ENCODE results near the gene LRP1. TPM values are rescaled to one million over a fixed set of nuclear protein-coding genes. Genes with fewer than 3 reads are reported as not detected.
A peak's percentile ranks its signal among the peaks of the same experiment; 100 is the strongest.

The LRP1 gene
- total RNA-seq, 1 donor from 2014 or later: 477 TPM

DNA sequence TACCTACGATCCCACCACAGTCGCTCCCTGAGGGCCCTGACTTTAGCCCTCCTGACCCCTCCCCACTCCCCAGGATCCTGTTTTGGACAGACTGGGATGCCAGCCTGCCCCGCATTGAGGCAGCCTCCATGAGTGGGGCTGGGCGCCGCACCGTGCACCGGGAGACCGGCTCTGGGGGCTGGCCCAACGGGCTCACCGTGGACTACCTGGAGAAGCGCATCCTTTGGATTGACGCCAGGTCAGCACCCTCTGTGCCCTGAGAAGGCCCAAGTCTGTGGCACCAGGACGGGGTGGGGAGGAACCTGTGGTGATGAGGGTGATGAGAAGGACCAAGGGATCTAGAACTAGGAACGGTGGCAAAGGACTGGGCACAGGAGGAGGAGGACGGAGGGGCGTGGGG lies 49.1 kb downstream of the LRP1 start:
- Histone ChIP-seq H3K4me1 (peaks cover 62% of the 10 kb centered on the region), H3K27me3 (no peaks in the 10 kb centered on the region), H3K4me3 (no peak overlapping the region), H3K9me3 (no peaks in the 10 kb centered on the region), H3K27ac (peak overlapping the region; percentile 17), H3K36me3 (peaks cover 0 to 58% of the 10 kb centered on the region in 2 donors)
- TF ChIP-seq, protein P1, sequence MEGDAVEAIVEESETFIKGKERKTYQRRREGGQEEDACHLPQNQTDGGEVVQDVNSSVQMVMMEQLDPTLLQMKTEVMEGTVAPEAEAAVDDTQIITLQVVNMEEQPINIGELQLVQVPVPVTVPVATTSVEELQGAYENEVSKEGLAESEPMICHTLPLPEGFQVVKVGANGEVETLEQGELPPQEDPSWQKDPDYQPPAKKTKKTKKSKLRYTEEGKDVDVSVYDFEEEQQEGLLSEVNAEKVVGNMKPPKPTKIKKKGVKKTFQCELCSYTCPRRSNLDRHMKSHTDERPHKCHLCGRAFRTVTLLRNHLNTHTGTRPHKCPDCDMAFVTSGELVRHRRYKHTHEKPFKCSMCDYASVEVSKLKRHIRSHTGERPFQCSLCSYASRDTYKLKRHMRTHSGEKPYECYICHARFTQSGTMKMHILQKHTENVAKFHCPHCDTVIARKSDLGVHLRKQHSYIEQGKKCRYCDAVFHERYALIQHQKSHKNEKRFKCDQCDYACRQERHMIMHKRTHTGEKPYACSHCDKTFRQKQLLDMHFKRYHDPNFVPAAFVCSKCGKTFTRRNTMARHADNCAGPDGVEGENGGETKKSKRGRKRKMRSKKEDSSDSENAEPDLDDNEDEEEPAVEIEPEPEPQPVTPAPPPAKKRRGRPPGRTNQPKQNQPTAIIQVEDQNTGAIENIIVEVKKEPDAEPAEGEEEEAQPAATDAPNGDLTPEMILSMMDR (IDR thresholded peaks at IDR 0.05): no peak
- TF ChIP-seq POLR2A (IDR thresholded peaks at IDR 0.05): no peak
- no peak for TF ChIP-seq POLR2AphosphoS5 (IDR thresholded peaks at IDR 0.05; ENCODE audit: insufficient read depth in 1 of 2, low read depth in 1 of 2)
- intact Hi-C loops (cut with DNase I): loop anchor here (10.0 kb wide), 1 partner anchor 103 kb away; the partner anchor contains the start of gene NEMP1
- no peak for DNase-seq (ENCODE audit: extremely low spot score in 2 of 2)

DNA sequence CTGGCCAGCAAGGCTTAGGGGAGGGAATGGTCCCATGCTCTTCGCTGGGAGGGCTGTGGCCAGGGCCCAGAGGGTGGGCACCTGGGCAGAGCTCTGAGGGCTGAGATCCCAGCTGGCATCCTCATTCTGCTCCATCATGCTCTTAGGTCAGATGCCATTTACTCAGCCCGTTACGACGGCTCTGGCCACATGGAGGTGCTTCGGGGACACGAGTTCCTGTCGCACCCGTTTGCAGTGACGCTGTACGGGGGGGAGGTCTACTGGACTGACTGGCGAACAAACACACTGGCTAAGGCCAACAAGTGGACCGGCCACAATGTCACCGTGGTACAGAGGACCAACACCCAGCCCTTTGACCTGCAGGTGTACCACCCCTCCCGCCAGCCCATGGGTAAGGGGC lies 49.9 kb downstream of the LRP1 start:
- intact Hi-C loops (cut with DNase I): loop anchor here (10.0 kb wide), 1 partner anchor 103 kb away; the partner anchor contains the start of gene NEMP1
- no peaks in the 10 kb centered on the region for H3K27me3 ChIP-seq
- H3K4me1 ChIP-seq: peaks cover 60% of the 10 kb centered on the region
- peaks cover 0 to 59% of the 10 kb centered on the region in 2 donors for H3K36me3 ChIP-seq
- no peak overlapping the region for H3K27ac ChIP-seq
- H3K4me3 ChIP-seq: no peak overlapping the region
- TF ChIP-seq POLR2AphosphoS5 (IDR thresholded peaks at IDR 0.05; ENCODE audit: insufficient read depth in 1 of 2, low read depth in 1 of 2) (no peak), POLR2A (IDR thresholded peaks at IDR 0.05) (no peak)
- TF ChIP-seq, protein P1 (IDR thresholded peaks at IDR 0.05): no peak
- H3K9me3 ChIP-seq: no peaks in the 10 kb centered on the region
- DNase-seq (ENCODE audit: extremely low spot score in 2 of 2): no peak

DNA sequence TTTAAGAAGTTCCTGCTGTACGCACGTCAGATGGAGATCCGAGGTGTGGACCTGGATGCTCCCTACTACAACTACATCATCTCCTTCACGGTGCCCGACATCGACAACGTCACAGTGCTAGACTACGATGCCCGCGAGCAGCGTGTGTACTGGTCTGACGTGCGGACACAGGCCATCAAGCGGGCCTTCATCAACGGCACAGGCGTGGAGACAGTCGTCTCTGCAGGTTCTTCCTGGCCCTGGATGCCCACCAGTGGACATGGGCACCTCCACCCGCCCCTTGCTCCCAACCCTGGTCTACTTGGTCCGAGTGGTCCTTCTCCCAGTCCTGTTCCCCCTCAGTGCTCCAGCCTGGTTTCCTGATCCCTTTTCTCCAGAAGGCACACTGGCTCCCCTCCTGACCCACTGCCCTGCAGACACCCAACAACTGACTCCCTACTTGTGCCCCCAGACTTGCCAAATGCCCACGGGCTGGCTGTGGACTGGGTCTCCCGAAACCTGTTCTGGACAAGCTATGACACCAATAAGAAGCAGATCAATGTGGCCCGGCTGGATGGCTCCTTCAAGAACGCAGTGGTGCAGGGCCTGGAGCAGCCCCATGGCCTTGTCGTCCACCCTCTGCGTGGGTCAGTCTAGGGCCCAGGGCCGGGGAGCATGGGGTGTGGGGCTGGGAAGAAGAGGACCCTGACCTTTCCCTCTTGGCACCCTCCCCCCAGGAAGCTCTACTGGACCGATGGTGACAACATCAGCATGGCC lies 51.2 kb downstream of the LRP1 start:
- Histone ChIP-seq H3K36me3 (peaks cover 0 to 61% of the 10 kb centered on the region in 2 donors), H3K4me3 (no peak overlapping the region), H3K27ac (peak overlapping the region; percentile 27), H3K4me1 (peaks cover 56% of the 10 kb centered on the region), H3K27me3 (no peaks in the 10 kb centered on the region), H3K9me3 (no peaks in the 10 kb centered on the region)
- no peak for DNase-seq (ENCODE audit: extremely low spot score in 2 of 2)
- intact Hi-C loops (cut with DNase I): loop anchor here (10.0 kb wide), 1 partner anchor 105 kb away; the partner anchor contains the start of gene NEMP1
- TF ChIP-seq POLR2AphosphoS5 (IDR thresholded peaks at IDR 0.05; ENCODE audit: insufficient read depth in 1 of 2, low read depth in 1 of 2) (no peak), POLR2A (IDR thresholded peaks at IDR 0.05) (no peak)
- TF ChIP-seq, protein P1 (IDR thresholded peaks at IDR 0.05): no peak

DNA sequence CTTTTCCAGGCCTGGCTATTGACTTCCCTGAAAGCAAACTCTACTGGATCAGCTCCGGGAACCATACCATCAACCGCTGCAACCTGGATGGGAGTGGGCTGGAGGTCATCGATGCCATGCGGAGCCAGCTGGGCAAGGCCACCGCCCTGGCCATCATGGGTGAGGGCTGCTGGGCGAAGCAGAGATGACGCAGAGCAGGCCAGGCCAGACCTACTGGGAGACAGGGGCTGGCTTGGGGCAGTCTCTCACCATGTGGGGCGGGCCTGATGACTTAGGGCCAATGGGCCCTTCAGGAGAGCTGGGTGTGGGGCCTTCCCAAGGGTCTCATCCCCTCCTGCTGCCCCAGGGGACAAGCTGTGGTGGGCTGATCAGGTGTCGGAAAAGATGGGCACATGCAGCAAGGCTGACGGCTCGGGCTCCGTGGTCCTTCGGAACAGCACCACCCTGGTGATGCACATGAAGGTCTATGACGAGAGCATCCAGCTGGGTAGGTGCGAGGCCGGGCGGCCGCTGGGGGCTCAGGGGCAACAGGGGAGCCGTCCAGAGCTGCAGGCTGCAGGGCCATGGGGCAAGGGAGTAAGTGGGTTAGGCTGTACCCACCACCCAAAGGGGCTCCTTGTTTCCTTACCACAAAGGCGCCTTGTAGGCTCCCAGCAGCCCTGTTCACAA lies 52.2 kb downstream of the LRP1 start:
- H3K36me3 ChIP-seq: peaks cover 0 to 70% of the 10 kb centered on the region in 2 donors
- intact Hi-C loops (cut with DNase I): no loop called here
- H3K4me1 ChIP-seq: peaks cover 47% of the 10 kb centered on the region
- H3K27ac ChIP-seq: peak overlapping the region; percentile 27
- no peak for DNase-seq (ENCODE audit: extremely low spot score in 2 of 2)
- TF ChIP-seq POLR2AphosphoS5 (IDR thresholded peaks at IDR 0.05; ENCODE audit: insufficient read depth in 1 of 2, low read depth in 1 of 2) (no peak), POLR2A (IDR thresholded peaks at IDR 0.05) (no peak)
- TF ChIP-seq, protein P1 (IDR thresholded peaks at IDR 0.05): no peak
- H3K4me3 ChIP-seq: no peak overlapping the region
- no peaks in the 10 kb centered on the region for H3K9me3 ChIP-seq
- no peaks in the 10 kb centered on the region for H3K27me3 ChIP-seq

Data from vagina (tissue), 2 donors.